Dendritic cell treated with granulocyte-macrophage colony-stimulating factor and Interleukin-4, amounts not matched to agents 40 ng/mL and 50 ng/mL, for 4 days (primary cell): ENCODE results near the gene BHLHE41.

Source experiments
- H3K27ac Mint-ChIP-seq: one replicate; pipeline ENCODE4 v1.8.0; 2022; ENCODE audit warnings: mild to moderate bottlenecking, mixed read lengths
- H3K27me3 Mint-ChIP-seq: one replicate; pipeline ENCODE4 v1.8.0; 2022; ENCODE audit warnings: mild to moderate bottlenecking, mixed read lengths
- H3K36me3 Mint-ChIP-seq: one replicate; pipeline ENCODE4 v1.8.0; 2022; ENCODE audit warnings: low read depth, mixed read lengths
- H3K4me1 Mint-ChIP-seq: one replicate; pipeline ENCODE4 v1.8.0; 2022; ENCODE audit warnings: low read depth, mixed read lengths
- H3K4me3 Mint-ChIP-seq: one replicate; pipeline ENCODE4 v1.8.0; 2022; ENCODE audit warnings: mild to moderate bottlenecking, moderate library complexity, mixed read lengths
- H3K9me3 Mint-ChIP-seq: one replicate; pipeline ENCODE4 v1.8.0; 2022; ENCODE audit warnings: mixed read lengths
- intact Hi-C: fragments of 100-400 bp; cut with micrococcal nuclease; formaldehyde crosslinking; loops from one replicate; pipeline ENCODE4 v1.15.0; 2022

The BHLHE41 gene

DNA sequence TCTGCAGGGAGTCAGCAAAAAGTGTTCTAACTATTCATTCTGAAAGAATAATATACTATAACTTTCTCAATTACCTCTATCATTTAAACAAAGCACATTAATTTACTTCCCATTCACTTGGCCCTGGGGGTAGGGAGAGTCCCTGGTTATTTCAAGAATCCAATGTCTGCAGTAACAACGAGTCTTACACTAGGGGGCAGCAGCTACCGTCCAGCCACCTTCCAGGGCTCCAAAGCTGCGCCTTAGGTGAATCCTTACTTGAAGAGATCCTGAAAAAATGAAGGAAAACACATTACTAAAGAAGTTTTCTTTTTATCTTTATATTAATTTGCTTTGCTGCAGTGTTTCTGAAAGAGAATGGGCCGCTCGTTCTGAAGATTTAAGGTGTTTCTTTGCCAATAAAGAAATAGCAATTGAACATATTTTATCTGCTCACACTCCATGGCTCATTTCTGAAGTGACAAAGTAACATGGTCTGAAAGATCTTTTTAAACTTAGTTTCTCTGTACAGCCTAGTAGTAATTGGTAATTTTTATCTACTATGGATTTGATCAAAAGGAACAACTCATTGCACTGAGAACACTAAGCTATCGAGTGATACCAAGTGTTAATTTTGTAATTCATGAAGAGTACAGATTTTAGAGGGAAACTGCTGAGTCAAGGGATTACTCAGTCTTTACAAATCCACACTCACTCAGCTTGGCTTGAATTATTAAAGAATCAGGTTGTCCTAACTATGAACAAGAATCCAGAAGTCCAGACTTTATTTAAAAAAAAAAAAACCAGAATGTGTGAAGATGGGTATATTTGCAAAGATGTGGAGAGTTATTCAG lies 27.6 kb downstream of the BHLHE41 start:
- Mint-ChIP-seq H3K9me3 (no peaks in the 10 kb centered on the region), H3K27me3 (peaks cover 1% of the 10 kb centered on the region), H3K36me3 (no peaks in the 10 kb centered on the region), H3K4me1 (no peaks in the 10 kb centered on the region), H3K4me3 (no peak overlapping the region), H3K27ac (no peak overlapping the region)
- intact Hi-C loops: loop anchor here (5.0 to 10.0 kb wide), 2 partner anchors 428 to 555 kb away; no protein-coding TSS in a partner anchor

DNA sequence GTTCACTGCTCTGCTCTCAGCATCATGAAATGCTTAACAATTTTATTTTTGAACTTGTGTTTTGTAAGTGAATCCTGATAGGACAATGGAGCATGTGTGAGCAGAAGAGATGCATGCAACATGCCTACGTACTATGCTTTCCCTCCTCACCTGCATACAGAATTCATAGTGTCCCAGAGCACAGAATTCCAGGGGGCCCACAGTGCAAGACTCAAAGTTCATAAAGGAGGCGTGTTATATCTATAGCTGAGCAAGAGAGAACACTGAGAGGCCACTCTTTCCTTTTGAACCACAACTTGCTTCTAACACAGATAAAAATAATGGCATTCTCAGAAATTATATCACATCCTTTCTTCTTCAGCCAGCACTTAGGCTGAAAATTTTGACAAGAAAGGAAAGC lies 28.8 kb downstream of the BHLHE41 start:
- intact Hi-C loops: loop anchor here (5.0 to 10.0 kb wide), 2 partner anchors 429 to 556 kb away; no protein-coding TSS in a partner anchor
- Mint-ChIP-seq H3K36me3 (no peaks in the 10 kb centered on the region), H3K27me3 (no peaks in the 10 kb centered on the region), H3K9me3 (no peaks in the 10 kb centered on the region), H3K27ac (no peak overlapping the region), H3K4me1 (no peaks in the 10 kb centered on the region), H3K4me3 (no peak overlapping the region)

DNA sequence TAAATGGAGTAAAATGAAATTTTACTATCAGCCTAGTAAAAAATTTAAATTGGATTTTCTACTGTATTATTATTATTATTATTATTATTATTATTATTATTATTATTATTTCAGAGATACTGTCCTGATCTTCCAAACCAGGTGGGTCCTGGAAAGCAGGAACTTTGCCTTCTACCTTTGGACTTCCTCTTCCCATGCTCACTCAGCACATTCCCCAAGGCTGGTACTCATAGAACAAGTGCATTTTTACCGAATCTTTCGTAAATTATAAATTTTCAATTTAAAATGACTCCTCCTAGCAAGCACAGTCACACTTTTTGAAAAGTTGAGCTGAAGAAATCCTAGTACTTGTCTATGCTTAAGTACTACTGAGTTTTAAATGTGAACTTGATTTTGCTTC lies 29.7 kb downstream of the BHLHE41 start:
- Mint-ChIP-seq H3K36me3 (no peaks in the 10 kb centered on the region), H3K4me3 (no peak overlapping the region), H3K4me1 (no peaks in the 10 kb centered on the region), H3K27ac (no peak overlapping the region), H3K9me3 (no peaks in the 10 kb centered on the region), H3K27me3 (no peaks in the 10 kb centered on the region)
- intact Hi-C loops: loop anchor here (5.0 to 10.0 kb wide), 2 partner anchors 430 to 557 kb away; no protein-coding TSS in a partner anchor

DNA sequence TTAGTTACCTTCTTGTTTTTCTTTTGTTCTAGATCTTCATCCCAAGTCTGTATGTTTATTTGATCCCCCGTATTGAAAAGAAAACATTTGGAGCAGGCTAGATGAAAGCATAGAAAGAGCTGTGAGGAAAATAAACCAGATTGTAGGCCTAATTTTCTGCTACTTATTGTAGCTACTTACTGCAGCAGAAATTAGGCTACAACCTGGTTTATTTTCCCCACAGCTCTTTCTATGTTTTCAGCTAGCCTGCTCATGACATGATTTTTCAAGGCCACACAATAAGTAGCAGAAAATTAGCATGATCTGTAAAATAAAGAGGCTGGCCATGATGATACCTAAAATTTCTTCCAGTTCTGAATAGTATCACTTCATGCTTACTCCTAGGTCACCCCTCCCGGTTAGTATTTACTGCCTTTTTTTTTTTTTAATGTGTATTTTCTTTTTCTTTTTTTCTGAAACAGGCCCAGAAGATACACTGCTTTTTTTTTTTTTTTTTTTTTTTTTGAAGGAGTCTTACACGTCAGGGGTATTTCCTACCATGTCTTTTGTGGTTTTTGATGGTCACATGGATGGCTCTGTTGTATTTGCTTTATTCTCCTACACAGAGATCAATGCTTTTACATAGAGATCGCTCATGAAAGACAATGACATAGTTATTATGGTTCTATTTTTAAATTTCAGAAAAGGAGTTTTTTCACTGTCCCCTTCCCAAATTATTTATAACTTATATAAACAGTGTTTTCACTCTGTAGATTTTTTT lies 32.3 kb downstream of the BHLHE41 start:
- intact Hi-C loops: loop anchor here (10.0 kb wide), 1 partner anchor 432 kb away; no protein-coding TSS in a partner anchor
- H3K4me1 Mint-ChIP-seq: no peaks in the 10 kb centered on the region
- H3K27ac Mint-ChIP-seq: no peak overlapping the region
- H3K27me3 Mint-ChIP-seq: no peaks in the 10 kb centered on the region
- H3K36me3 Mint-ChIP-seq: no peaks in the 10 kb centered on the region
- no peak overlapping the region for H3K4me3 Mint-ChIP-seq
- no peaks in the 10 kb centered on the region for H3K9me3 Mint-ChIP-seq

DNA sequence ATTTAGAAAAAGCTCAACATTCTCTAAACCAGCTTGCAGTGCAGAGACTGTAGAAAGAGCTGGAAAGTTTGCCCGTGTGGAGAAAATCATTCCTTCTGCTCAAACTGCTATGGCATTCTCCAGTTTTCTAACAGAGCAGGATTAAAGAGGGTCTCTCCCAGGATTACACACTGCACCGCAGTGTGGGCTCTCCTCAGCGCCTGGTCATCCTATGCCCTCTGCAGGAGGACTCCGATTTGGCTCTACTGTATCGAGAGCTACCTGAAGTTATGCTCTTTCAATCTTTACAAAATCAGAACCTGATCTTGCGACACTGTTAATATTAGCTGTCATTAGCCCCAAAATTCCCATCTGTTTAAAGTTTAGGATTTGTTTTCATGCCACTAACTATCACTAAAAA lies 33.0 kb downstream of the BHLHE41 start:
- Mint-ChIP-seq H3K27me3 (no peaks in the 10 kb centered on the region), H3K27ac (no peak overlapping the region), H3K36me3 (no peaks in the 10 kb centered on the region), H3K4me3 (no peak overlapping the region), H3K4me1 (peaks cover 3% of the 10 kb centered on the region), H3K9me3 (no peaks in the 10 kb centered on the region)
- intact Hi-C loops: loop anchor here (10.0 kb wide), 1 partner anchor 433 kb away; no protein-coding TSS in a partner anchor

DNA sequence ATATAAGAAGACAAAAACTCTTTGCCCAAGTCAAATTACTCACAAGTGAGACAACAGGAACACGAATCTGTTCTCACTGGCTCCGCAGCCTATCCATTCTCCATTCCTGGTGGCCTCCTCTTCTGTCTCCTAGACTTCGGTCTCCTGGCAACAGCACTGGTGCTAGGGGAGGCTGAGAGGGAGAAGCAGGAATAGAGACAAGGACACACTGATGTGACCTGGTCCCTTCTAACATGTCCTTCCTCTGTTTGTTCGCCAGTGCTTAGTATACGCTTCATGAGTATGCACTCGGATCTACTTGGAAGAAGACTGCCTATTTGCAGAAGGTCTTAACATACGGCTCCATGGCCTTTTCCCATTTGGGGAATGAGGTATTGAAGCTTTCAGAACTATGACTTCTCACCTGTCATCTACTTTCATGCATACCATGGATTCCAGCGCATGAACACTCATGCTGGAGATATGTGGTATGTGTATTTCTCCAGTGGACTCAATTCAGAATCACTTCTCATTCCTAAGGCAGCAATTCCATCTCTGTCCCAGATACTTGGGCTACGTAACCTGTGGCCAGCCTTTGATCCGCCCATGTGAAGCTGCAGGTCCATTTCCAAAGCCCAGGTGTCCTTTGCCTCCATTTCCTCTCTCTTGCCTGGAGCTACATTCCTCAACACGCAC lies 33.9 kb downstream of the BHLHE41 start:
- H3K4me1 Mint-ChIP-seq: peaks cover 8% of the 10 kb centered on the region
- no peak overlapping the region for H3K27ac Mint-ChIP-seq
- intact Hi-C loops: loop anchor here (10.0 kb wide), 1 partner anchor 434 kb away; no protein-coding TSS in a partner anchor
- H3K36me3 Mint-ChIP-seq: no peaks in the 10 kb centered on the region
- no peaks in the 10 kb centered on the region for H3K9me3 Mint-ChIP-seq
- no peaks in the 10 kb centered on the region for H3K27me3 Mint-ChIP-seq
- H3K4me3 Mint-ChIP-seq: no peak overlapping the region

DNA sequence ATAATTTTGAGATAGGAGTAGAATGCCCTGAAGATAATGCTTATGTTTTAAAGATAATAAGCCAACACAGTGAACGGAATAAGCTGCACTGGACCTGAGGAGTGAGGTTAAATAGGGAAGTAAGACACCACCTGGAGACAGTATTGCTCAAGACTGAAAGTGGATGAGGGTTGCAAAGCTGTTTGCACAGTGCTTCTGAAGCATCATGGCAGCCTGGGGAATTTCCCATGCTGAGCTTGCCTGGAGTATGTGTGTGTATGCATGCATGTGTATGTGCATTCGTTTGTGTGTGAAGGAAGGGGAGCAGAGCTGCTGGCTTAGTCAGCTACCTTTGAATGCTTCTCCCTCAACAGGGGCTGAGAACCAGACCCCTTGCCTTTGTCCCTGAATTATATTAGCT lies 35.8 kb downstream of the BHLHE41 start:
- no peaks in the 10 kb centered on the region for H3K9me3 Mint-ChIP-seq
- H3K36me3 Mint-ChIP-seq: no peaks in the 10 kb centered on the region
- no peak overlapping the region for H3K27ac Mint-ChIP-seq
- intact Hi-C loops: no loop called here
- peaks cover 8% of the 10 kb centered on the region for H3K4me1 Mint-ChIP-seq
- no peak overlapping the region for H3K4me3 Mint-ChIP-seq
- H3K27me3 Mint-ChIP-seq: no peaks in the 10 kb centered on the region

DNA sequence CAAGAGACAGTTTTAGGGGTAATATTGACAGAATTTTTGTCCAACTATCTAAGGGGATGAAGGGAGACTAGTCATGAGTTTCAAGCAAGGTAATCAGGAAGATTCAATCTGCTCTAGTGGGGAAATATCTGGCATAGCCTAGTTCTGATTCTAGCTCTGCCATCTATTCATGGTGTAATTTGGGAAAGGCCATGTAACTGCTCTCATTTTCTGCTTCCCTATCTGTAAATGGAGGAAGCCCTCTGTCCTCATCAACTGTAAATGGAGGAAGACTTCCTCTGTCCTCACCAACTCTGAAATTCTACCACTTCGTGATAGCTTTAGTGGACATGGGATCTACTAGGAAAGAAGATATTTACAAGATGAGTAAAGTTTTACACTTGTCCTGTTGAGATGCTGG lies 37.9 kb downstream of the BHLHE41 start:
- peaks cover 8% of the 10 kb centered on the region for H3K4me1 Mint-ChIP-seq
- intact Hi-C loops: no loop called here
- no peaks in the 10 kb centered on the region for H3K27me3 Mint-ChIP-seq
- no peaks in the 10 kb centered on the region for H3K36me3 Mint-ChIP-seq
- no peak overlapping the region for H3K27ac Mint-ChIP-seq
- H3K4me3 Mint-ChIP-seq: no peak overlapping the region
- H3K9me3 Mint-ChIP-seq: no peaks in the 10 kb centered on the region

DNA sequence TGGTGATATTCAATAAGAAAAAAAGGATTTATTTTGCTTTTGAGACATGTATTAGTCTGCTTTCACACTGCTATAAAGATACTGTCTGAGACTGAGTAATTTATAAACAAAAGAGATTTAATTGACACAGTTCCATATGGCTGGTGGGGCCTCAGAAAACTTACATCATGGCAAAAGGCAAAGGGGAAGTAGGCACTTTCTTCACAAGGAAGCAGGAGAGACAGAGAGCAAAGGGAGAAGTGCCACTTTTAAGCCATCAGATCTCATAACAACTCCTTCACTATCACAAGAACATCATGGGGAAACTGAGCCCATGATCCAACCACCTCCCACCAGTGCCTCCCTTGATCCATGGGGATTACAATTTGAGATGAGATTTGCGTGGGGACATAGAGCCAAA lies 43.9 kb downstream of the BHLHE41 start:
- peaks cover 12% of the 10 kb centered on the region for H3K4me1 Mint-ChIP-seq
- H3K27me3 Mint-ChIP-seq: no peaks in the 10 kb centered on the region
- H3K36me3 Mint-ChIP-seq: no peaks in the 10 kb centered on the region
- H3K9me3 Mint-ChIP-seq: no peaks in the 10 kb centered on the region
- intact Hi-C loops: no loop called here
- no peak overlapping the region for H3K4me3 Mint-ChIP-seq
- no peak overlapping the region for H3K27ac Mint-ChIP-seq

DNA sequence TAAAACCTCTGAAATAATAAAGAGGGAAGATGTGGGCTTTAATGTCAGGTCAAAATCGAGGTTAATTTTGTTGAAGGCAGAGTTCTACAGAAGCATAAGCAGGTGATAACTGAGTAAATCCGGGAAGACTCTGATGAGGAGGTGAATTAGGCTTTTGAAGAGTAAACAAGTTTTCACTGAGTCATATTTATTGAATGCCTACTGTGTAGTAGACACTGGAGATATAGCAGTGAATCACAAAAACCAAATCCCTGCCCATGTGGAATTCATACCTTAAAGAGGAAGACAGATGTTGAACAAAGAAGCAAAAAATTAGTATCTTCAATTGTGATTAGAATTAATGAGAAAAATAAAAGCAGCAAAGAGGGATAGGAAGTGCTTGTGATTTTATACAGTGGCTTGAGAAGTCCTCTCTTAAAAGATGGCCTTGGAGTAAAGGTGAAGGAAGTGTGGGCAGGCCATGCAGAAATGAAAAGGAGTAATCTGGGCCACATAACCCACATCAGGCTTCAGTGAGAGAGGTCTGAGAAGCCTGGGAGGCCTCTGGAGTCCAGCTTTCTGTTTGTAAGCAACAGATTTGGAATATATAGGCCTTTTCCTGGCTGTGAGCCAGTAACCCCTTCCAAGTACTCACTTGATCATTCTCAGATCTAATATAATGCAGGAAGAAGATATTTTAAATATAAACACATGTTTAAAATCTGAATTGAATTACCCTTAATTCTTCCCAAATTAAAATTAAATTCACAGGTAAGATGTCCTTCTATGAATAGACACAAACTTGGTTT lies 46.7 kb downstream of the BHLHE41 start:
- Mint-ChIP-seq H3K9me3 (no peaks in the 10 kb centered on the region), H3K27me3 (no peaks in the 10 kb centered on the region), H3K27ac (no peak overlapping the region), H3K36me3 (no peaks in the 10 kb centered on the region), H3K4me1 (peaks cover 12% of the 10 kb centered on the region), H3K4me3 (no peak overlapping the region)
- intact Hi-C loops: no loop called here
